IMR-90 (cell line): ENCODE measurements around the gene PSMG1. TPM values are rescaled to one million over a fixed set of nuclear protein-coding genes. Genes with fewer than 3 reads are reported as not detected.

Source experiments
- ATAC-seq: fragments of 200-7000 bp; cut with Tn5 transposase; 2 replicates; pipeline ENCODE4 v1.9.1; 2020; ENCODE audit warnings: low read depth, mild to moderate bottlenecking, moderate library complexity
- BruUV-seq: library from RNA; stranded (reverse); fragments of 400-500 nt; replicated peaks from 2 replicates; lab custom pipeline; 2021; lab: Mats Ljungman, UMichigan
- CTCF ChIA-PET: fragments of 300-600 bp; formaldehyde crosslinking; extraction: SDS; loops from one replicate; lab custom pipeline; 2021; ENCODE audit warnings: antibody characterized with exemption; lab: Yijun Ruan, JAX
- POLR2A ChIA-PET: fragments of 300-600 bp; sonication (Branson Sonifier 250); formaldehyde crosslinking; loops from one replicate; lab custom pipeline; 2022; ENCODE audit warnings: antibody characterized with exemption; ENCODE audit not compliant: unreplicated experiment; lab: Charles Lee
- DNase-seq: peaks from one replicate; pipeline ENCODE4 v3.0.0; 2013
- H2AFZ ChIP-seq: replicated peaks from 2 replicates; pipeline ENCODE3; 2013; ENCODE audit warnings: low read length, mild to moderate bottlenecking; ENCODE audit not compliant: poor library complexity
- H2AK5ac ChIP-seq: 2 replicates; pipeline ENCODE4 v1.6.1; 2013; ENCODE audit warnings: low read depth, low read length, inconsistent platforms
- H2AK9ac ChIP-seq: replicated peaks from 2 replicates; pipeline ENCODE3; 2013; ENCODE audit warnings: mild to moderate bottlenecking, low read depth, low read length, moderate library complexity; ENCODE audit not compliant: poor library complexity
- H2BK120ac ChIP-seq: 2 replicates; pipeline ENCODE4 v1.6.1; 2013; ENCODE audit warnings: low read depth, low read length, inconsistent platforms
- H2BK15ac ChIP-seq: 3 replicates; pipeline ENCODE4 v1.6.1; 2013; ENCODE audit warnings: low read depth, low read length, inconsistent platforms
- H2BK20ac ChIP-seq: 2 replicates; pipeline ENCODE4 v1.6.1; 2013; ENCODE audit warnings: low read depth, mild to moderate bottlenecking, inconsistent platforms, low read length, moderate library complexity
- H2BK5ac ChIP-seq: 2 replicates; pipeline ENCODE4 v1.6.1; 2013; ENCODE audit warnings: mild to moderate bottlenecking, low read depth, low read length, inconsistent platforms; ENCODE audit not compliant: poor library complexity, severe bottlenecking
- H3K14ac ChIP-seq: replicated peaks from 2 replicates; pipeline ENCODE4 v1.6.1; 2013; ENCODE audit warnings: low read depth, low read length, inconsistent platforms
- H3K18ac ChIP-seq: 2 replicates; pipeline ENCODE4 v1.6.1; 2013; ENCODE audit warnings: low read depth, low read length, control low read depth
- H3K23ac ChIP-seq: 2 replicates; pipeline ENCODE4 v1.6.1; 2013; ENCODE audit warnings: low read depth, low read length, inconsistent platforms
- H3K27ac ChIP-seq: 2 replicates; pipeline ENCODE4 v1.5.1; 2013; ENCODE audit warnings: mild to moderate bottlenecking, control low read depth, low read length; ENCODE audit not compliant: insufficient read depth
- H3K27me3 ChIP-seq: 2 replicates; pipeline ENCODE4 v1.6.1; 2013; ENCODE audit warnings: low read length; ENCODE audit not compliant: control insufficient read depth, insufficient read depth
- H3K36me3 ChIP-seq: 2 replicates; pipeline ENCODE4 v1.6.1; 2013; ENCODE audit warnings: low read length, mixed read lengths; ENCODE audit not compliant: control insufficient read depth, insufficient read depth
- H3K4ac ChIP-seq: 2 replicates; pipeline ENCODE4 v1.6.1; 2013; ENCODE audit warnings: low read depth, low read length, inconsistent platforms
- H3K4me1 ChIP-seq: 2 replicates; pipeline ENCODE4 v1.6.1; 2013; ENCODE audit warnings: low read length, mixed read lengths; ENCODE audit not compliant: control insufficient read depth, insufficient read depth
- H3K4me2 ChIP-seq: 2 replicates; pipeline ENCODE4 v1.6.1; 2013; ENCODE audit warnings: low read depth, mild to moderate bottlenecking, control low read depth, low read length, moderate library complexity
- H3K4me3 ChIP-seq: 2 replicates; pipeline ENCODE4 v1.5.1; 2013; ENCODE audit warnings: low read depth, mild to moderate bottlenecking, control low read depth, low read length, moderate library complexity; ENCODE audit not compliant: insufficient read depth
- H3K56ac ChIP-seq: 2 replicates; pipeline ENCODE4 v1.6.1; 2013; ENCODE audit warnings: low read length, inconsistent platforms; ENCODE audit not compliant: insufficient read depth; ENCODE audit errors: extremely low read depth
- H3K79me1 ChIP-seq, 2 experiments: 2 replicates each; pipeline ENCODE4 v1.6.1; 2013; ENCODE audit warnings: low read length in 2 of 2, inconsistent platforms in 1 of 2, low read depth in 1 of 2
- H3K9ac ChIP-seq: 2 replicates; pipeline ENCODE4 v1.6.1; 2013; ENCODE audit warnings: low read depth, low read length, control low read depth
- H3K9me1 ChIP-seq: 2 replicates; pipeline ENCODE4 v1.6.1; 2013; ENCODE audit warnings: low read length, inconsistent platforms; ENCODE audit not compliant: insufficient read depth
- H3K9me3 ChIP-seq: 2 replicates; pipeline ENCODE4 v1.6.1; 2013; ENCODE audit warnings: low read length; ENCODE audit not compliant: control insufficient read depth, insufficient read depth
- H4K20me1 ChIP-seq: 2 replicates; pipeline ENCODE4 v1.6.1; 2013; ENCODE audit warnings: low read length, inconsistent platforms; ENCODE audit not compliant: insufficient read depth
- H4K5ac ChIP-seq: 2 replicates; pipeline ENCODE4 v1.6.1; 2013; ENCODE audit warnings: mild to moderate bottlenecking, low read depth, low read length, control low read depth
- H4K8ac ChIP-seq, 2 experiments: 2 replicates each; pipeline ENCODE4 v1.6.1; 2013; ENCODE audit warnings: low read depth in 2 of 2, low read length in 2 of 2, control low read depth in 1 of 2, inconsistent platforms in 1 of 2
- H4K91ac ChIP-seq: 2 replicates; pipeline ENCODE4 v1.6.1; 2013; ENCODE audit warnings: low read depth, low read length, inconsistent platforms; ENCODE audit not compliant: insufficient read depth
- BHLHE40 ChIP-seq: fragments of 150-350 bp; IDR thresholded peaks from 2 replicates; pipeline ENCODE4 v1.6.1; 2016; ENCODE audit warnings: mild to moderate bottlenecking, low read depth, low read length
- CEBPB ChIP-seq: IDR thresholded peaks from 2 replicates; pipeline ENCODE4 v1.6.1; 2012; ENCODE audit warnings: low read depth, low read length, improper control_type of control experiment
- CHD1 ChIP-seq: IDR thresholded peaks from 2 replicates; pipeline ENCODE4 v1.6.1; 2012; ENCODE audit warnings: low read depth, low read length, improper control_type of control experiment
- CTCF ChIP-seq: conservative IDR thresholded peaks from 2 replicates; pipeline ENCODE4 v1.5.1; 2012; ENCODE audit warnings: mild to moderate bottlenecking, low read depth, low read length, improper control_type of control experiment
- ELK1 ChIP-seq: fragments of 150-350 bp; IDR thresholded peaks from 2 replicates; pipeline ENCODE4 v1.6.1; 2016; ENCODE audit warnings: low read depth, mild to moderate bottlenecking, low read length, moderate library complexity, borderline replicate concordance
- MAZ ChIP-seq: IDR thresholded peaks from 2 replicates; pipeline ENCODE4 v1.6.1; 2012; ENCODE audit warnings: low read depth, mild to moderate bottlenecking, low read length, improper control_type of control experiment, moderate library complexity, borderline replicate concordance
- MXI1 ChIP-seq: IDR thresholded peaks from 2 replicates; pipeline ENCODE4 v1.6.1; 2012; ENCODE audit warnings: low read depth, mild to moderate bottlenecking, low read length, moderate library complexity, borderline replicate concordance
- POLR2A ChIP-seq: IDR thresholded peaks from 2 replicates; pipeline ENCODE4 v1.6.1; 2012; ENCODE audit warnings: mild to moderate bottlenecking, low read depth, low read length
- RAD21 ChIP-seq: IDR thresholded peaks from 2 replicates; pipeline ENCODE4 v1.6.1; 2012; ENCODE audit warnings: low read length, improper control_type of control experiment
- SMC3 ChIP-seq: fragments of 150-350 bp; IDR thresholded peaks from 2 replicates; pipeline ENCODE4 v1.6.1; 2016; ENCODE audit warnings: low read depth, mild to moderate bottlenecking, antibody characterized with exemption, low read length, moderate library complexity
- USF2 ChIP-seq: fragments of 150-350 bp; IDR thresholded peaks from 2 replicates; pipeline ENCODE4 v1.6.1; 2017; ENCODE audit warnings: mild to moderate bottlenecking, antibody characterized with exemption, low read length, low read depth
- WGBS, 2 experiments: methylation state at CpG; one replicate each; pipeline versions ENCODE4 v1.1.5 to v1.1.7; 2013; ENCODE audit warnings: missing lambda C conversion rate in 2 of 2; ENCODE audit not compliant: insufficient read length in 1 of 2; ENCODE audit errors: extremely low coverage in 2 of 2; 5-methylcytosine and 5-hydroxymethylcytosine counted together
- dilution Hi-C: fragments of 300-500 bp; cut with HindIII; formaldehyde crosslinking; loops from one replicate; pipeline ENCODE4 v1.14.3; 2018; ENCODE audit warnings: low sequenced_read_pairs; ENCODE audit not compliant: unreplicated experiment
- in situ Hi-C: fragments of 300-500 bp; cut with MboI; formaldehyde crosslinking; loops from 3 replicates; pipeline ENCODE4 v1.14.3; 2019; ENCODE audit warnings: low sequenced_read_pairs, inconsistent platforms, mixed read lengths
- intact Hi-C: fragments of 100-400 bp; cut with micrococcal nuclease; formaldehyde crosslinking; loops from 2 replicates; pipeline ENCODE4 v1.10.0; 2022
- polyA plus RNA-seq, 3 experiments: library from polyadenylated mRNA; depleted of rRNA; stranded (reverse); fragments of >200 nt; gene quantifications; 2 replicates each; pipeline ENCODE4 v1.2.3, GENCODE V29; 2012; ENCODE audit warnings: low replicate concordance in 1 of 3
- total RNA-seq: library from RNA; depleted of rRNA; stranded (reverse); fragments of >200 nt; gene quantifications from 2 replicates; pipeline ENCODE4 v1.2.3, GENCODE V29; 2012

Gene PSMG1
- total and polyA plus RNA-seq, 2 of the 4 experiments (the other 2 are of a cell fraction): 37.8 to 45.4 TPM

- Histone ChIP-seq H4K8ac (no peak overlapping the region), H3K27me3 (no peaks in the 10 kb centered on the region), H3K4ac (no peak overlapping the region), H2BK20ac (no peak overlapping the region), H3K79me1 (peaks cover 7 to 24% of the 10 kb centered on the region in 2 experiments; a peak in 2 of 4 replicates), H3K56ac (no peak overlapping the region), H2AFZ (no peak overlapping the region), H3K23ac (no peak overlapping the region), H2BK120ac (no peak overlapping the region), H3K9me1 (peaks cover 9% of the 10 kb centered on the region; the same call in 1 of the 2 replicates), H3K9me3 (no peaks in the 10 kb centered on the region), H3K27ac (no peak overlapping the region), H3K14ac (no peak overlapping the region), H2BK5ac (no peak overlapping the region), H4K91ac (no peak overlapping the region), H3K4me2 (no peak overlapping the region), H3K4me3 (no peak overlapping the region), H4K20me1 (peaks cover 6% of the 10 kb centered on the region; the same call in 1 of the 2 replicates), H2AK5ac (no peak overlapping the region), H3K4me1 (peaks cover 2% of the 10 kb centered on the region; the same call in 1 of the 2 replicates), H3K18ac (no peak overlapping the region), H4K5ac (no peak overlapping the region), H2BK15ac (no peak overlapping the region), H3K9ac (no peak overlapping the region), H2AK9ac (no peak overlapping the region), H3K36me3 (peaks cover 23% of the 10 kb centered on the region)
- ATAC-seq: no peak; the same call in 1 of the 2 replicates
- ChIA-PET CTCF (interaction anchor here (0.6 kb wide), 1 partner anchor 38 kb away, joined by 4 read pairs; no protein-coding TSS in a partner anchor), POLR2A (no interaction called here)
- in situ Hi-C loops (loop anchor here (10.0 kb wide), 1 partner anchor 670 kb away; no protein-coding TSS in a partner anchor), dilution Hi-C loops (no loop called here), intact Hi-C loops (loop anchor here (1.0 kb wide), 1 partner anchor 670 kb away; no protein-coding TSS in a partner anchor)
- BruUV-seq: no TSS peak
- TF ChIP-seq POLR2A (no peak), RAD21 (peak; percentile 42), MAZ (no peak), BHLHE40 (no peak), CHD1 (no peak), MXI1 (no peak), CTCF (peak; percentile 59), USF2 (no peak), ELK1 (no peak), CEBPB (no peak), SMC3 (peak; percentile 32; the same call in 1 of the 2 replicates)
- WGBS, 2 experiments: no CpG with 5 or more reads among the region's 4 CpGs
- peak; percentile 40 for DNase-seq
These were observed 8.1 kb downstream of the PSMG1 start for GRCh38 chr21:39175154-39175553.
